ENCODE results near the gene GBF1. TPM values are rescaled to one million over a fixed set of nuclear protein-coding genes. Genes with fewer than 3 reads are reported as not detected.
A peak's percentile ranks its signal among the peaks of the same experiment; 100 is the strongest.

Gene GBF1
- total and polyA plus RNA-seq, 12 donors = 20.7 to 60.5 (median 49.3) TPM

- H3K4me3 ChIP-seq = no peak overlapping the region
- DNase-seq = no peak
- 74 to 87% methylated on average over 1 of the region's 1 CpG for WGBS, 2 donors
- peaks cover 0 to 56% (median 3%) of the 10 kb centered on the region in 9 donors for H3K36me3 ChIP-seq
- H3K27me3 ChIP-seq = no peaks in the 10 kb centered on the region
- intact Hi-C loops (cut with DNase I) = no loop called here
- peak overlapping the region in 1 of 10 donors; percentile 17 for H3K27ac ChIP-seq
- H3K4me1 ChIP-seq = peaks cover 0 to 42% (median 11%) of the 10 kb centered on the region in 9 donors
- TF ChIP-seq CTCF (IDR thresholded peaks at IDR 0.05) = no peak
- H3K9me3 ChIP-seq = no peaks in the 10 kb centered on the region
- no peak for ATAC-seq
These were observed 9.1 kb downstream of the GBF1 start for GRCh38 chr10:102254426-102254825.

- Histone ChIP-seq H3K9me3 (no peaks in the 10 kb centered on the region), H3K36me3 (peaks cover 0 to 58% (median 13%) of the 10 kb centered on the region in 9 donors), H3K4me3 (no peak overlapping the region), H3K4me1 (peaks cover 0 to 38% (median 4%) of the 10 kb centered on the region in 9 donors), H3K27me3 (no peaks in the 10 kb centered on the region), H3K27ac (no peak overlapping the region)
- WGBS, 2 donors = 96 to 97% methylated on average over 2 of the region's 2 CpGs
- DNase-seq (no peak), ATAC-seq (no peak)
- intact Hi-C loops (cut with DNase I) = no loop called here
- TF ChIP-seq CTCF (IDR thresholded peaks at IDR 0.05) = no peak
These were observed 10.1 kb downstream of the GBF1 start for GRCh38 chr10:102255404-102255803.

- H3K27ac ChIP-seq = no peak overlapping the region
- H3K27me3 ChIP-seq = no peaks in the 10 kb centered on the region
- no peak for DNase-seq
- no peak for TF ChIP-seq CTCF (IDR thresholded peaks at IDR 0.05)
- H3K4me3 ChIP-seq = no peak overlapping the region
- intact Hi-C loops (cut with DNase I) = no loop called here
- peaks cover 0 to 66% (median 25%) of the 10 kb centered on the region in 9 donors for H3K36me3 ChIP-seq
- peaks cover 0 to 51% (median 30%) of the 10 kb centered on the region in 9 donors for H3K4me1 ChIP-seq
- no peak for ATAC-seq
- no peaks in the 10 kb centered on the region for H3K9me3 ChIP-seq
These were observed 15.9 kb downstream of the GBF1 start for GRCh38 chr10:102261196-102261595.

GRCh38 chr10:102261842-102262241 is 16.5 kb downstream of the GBF1 start:
- intact Hi-C loops (cut with DNase I) = no loop called here
- ATAC-seq (no peak), DNase-seq (no peak)
- no peak for TF ChIP-seq CTCF (IDR thresholded peaks at IDR 0.05)
- 67 to 69% methylated on average over 6 of the region's 6 CpGs for WGBS, 2 donors
- Histone ChIP-seq H3K36me3 (peaks cover 0 to 67% (median 26%) of the 10 kb centered on the region in 9 donors), H3K27ac (peak overlapping the region in 1 of 10 donors; percentile 19), H3K27me3 (no peaks in the 10 kb centered on the region), H3K4me3 (no peak overlapping the region), H3K4me1 (peaks cover 0 to 58% (median 32%) of the 10 kb centered on the region in 9 donors), H3K9me3 (no peaks in the 10 kb centered on the region)
